Natural killer cell treated with Interleukin-12 subunit alpha and Interleukin-12 subunit beta and Interleukin-15 and Interleukin-18, amount 100 ng/mL, for 72 hours (primary cell): ENCODE data around the gene TIGD4. TPM values are rescaled to one million over a fixed set of nuclear protein-coding genes. Genes with fewer than 3 reads are reported as not detected.

Experiments
- ATAC-seq, 2 donors: fragments of 150-1000 bp; cut with Tn5 transposase in 1 of 2; sonication (Bioruptor Pico), chemical (Tn5 transposase) in 1 of 2; 2 replicates each; pipeline ENCODE4 v1.10.0; 2021
- DNase-seq: peaks from one replicate; pipeline ENCODE4 v3.0.0; 2022; ENCODE audit warnings: low spot score
- H3K27ac Mint-ChIP-seq, 2 donors: 1 replicate in 1 of 2; 2 replicates in 1 of 2; pipeline ENCODE4 v1.8.0; 2022; ENCODE audit warnings: mixed read lengths in 2 of 2, mild to moderate bottlenecking in 1 of 2, moderate library complexity in 1 of 2
- H3K27me3 Mint-ChIP-seq, 2 donors: 1 replicate in 1 of 2; 2 replicates in 1 of 2; pipeline ENCODE4 v1.8.0; 2022; ENCODE audit warnings: mixed read lengths in 2 of 2
- H3K36me3 Mint-ChIP-seq: one replicate; pipeline ENCODE4 v1.8.0; 2022; ENCODE audit warnings: mixed read lengths
- H3K4me1 Mint-ChIP-seq, 2 donors: 1 replicate in 1 of 2; 2 replicates in 1 of 2; pipeline ENCODE4 v1.8.0; 2022; ENCODE audit warnings: low read depth in 2 of 2, mixed read lengths in 2 of 2, mild to moderate bottlenecking in 1 of 2
- H3K4me3 Mint-ChIP-seq: one replicate; pipeline ENCODE4 v1.8.0; 2022; ENCODE audit warnings: mixed read lengths
- H3K9me3 Mint-ChIP-seq: 2 replicates; pipeline ENCODE4 v1.8.0; 2022; ENCODE audit warnings: mixed read lengths
- total RNA-seq, 2 donors: library from RNA; stranded (reverse); gene quantifications; one replicate each; pipeline ENCODE4 v1.2.3, GENCODE V29; 2022

The TIGD4 gene
- total RNA-seq = under 1 TPM; 0.36 to 0.45 TPM

DNA sequence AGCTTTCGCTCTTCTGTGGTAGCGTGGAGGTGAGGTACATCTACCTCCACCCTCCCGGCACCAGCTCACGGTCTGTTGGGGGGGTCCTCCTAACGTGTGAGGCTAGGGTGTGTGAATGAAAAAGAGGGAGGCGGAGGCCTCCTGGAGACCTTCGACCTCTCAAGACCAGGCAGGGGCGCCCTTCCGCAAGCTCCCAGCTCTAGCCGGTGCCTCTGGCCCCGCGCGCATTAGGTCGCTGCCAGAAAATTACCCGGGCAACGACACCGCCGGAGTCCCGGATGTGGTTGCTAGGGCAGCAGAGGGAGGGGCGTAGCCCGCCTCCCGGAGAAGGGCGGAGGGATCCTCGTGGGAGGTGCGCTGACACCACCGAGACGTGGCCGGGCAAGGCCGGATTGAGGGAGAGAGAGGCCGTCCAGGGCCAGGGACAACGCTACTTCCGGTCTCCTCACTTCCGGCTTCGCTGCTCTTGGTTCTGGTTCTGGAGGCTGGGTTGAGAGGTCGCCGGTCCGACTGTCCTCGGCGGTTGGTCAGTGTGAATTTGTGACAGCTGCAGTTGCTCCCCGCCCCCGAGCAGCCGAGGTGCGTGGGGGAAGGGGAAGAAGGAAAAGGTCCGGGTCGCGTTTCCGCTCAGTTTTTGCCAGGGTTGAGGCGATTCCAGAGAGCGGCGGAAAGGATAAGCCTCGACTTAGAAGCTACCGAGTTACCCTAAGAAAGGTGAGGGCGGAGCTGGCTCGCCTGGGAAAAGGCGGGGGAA is at the start of gene TIGD4, which contains the start of gene ARFIP1:
TSS of gene TIGD4 (minus strand) at position 218 of the 754 bp plus-strand sequence. CDS start 8,726 bp downstream, outside the sequence.
TSS of gene ARFIP1 (plus strand) at position 442 of the 754 bp plus-strand sequence. CDS start 49,680 bp downstream, outside the sequence.
- peak within 1 kb of the TSS; percentile 98 for H3K4me3 Mint-ChIP-seq
- no peaks in the 10 kb centered on the region for H3K9me3 Mint-ChIP-seq
- peaks cover 10 to 13% of the 10 kb centered on the region in 2 donors for H3K27me3 Mint-ChIP-seq
- ATAC-seq (peak; percentile 98 to 100), DNase-seq (peak; percentile 98)
- peaks cover 31 to 41% of the 10 kb centered on the region in 2 donors for H3K4me1 Mint-ChIP-seq
- no peaks in the 10 kb centered on the region for H3K36me3 Mint-ChIP-seq
- peak within 1 kb of the TSS; percentile 88 to 97 for H3K27ac Mint-ChIP-seq

- no peaks in the 10 kb centered on the region for H3K27me3 Mint-ChIP-seq
- no peaks in the 10 kb centered on the region for H3K9me3 Mint-ChIP-seq
- no peak for ATAC-seq
- H3K4me1 Mint-ChIP-seq = peaks cover 0 to 3% of the 10 kb centered on the region in 2 donors
- H3K4me3 Mint-ChIP-seq = no peak overlapping the region
- no peak overlapping the region for H3K27ac Mint-ChIP-seq
- DNase-seq = no peak
- peaks cover 12% of the 10 kb centered on the region for H3K36me3 Mint-ChIP-seq
Measured at GRCh38 chr4:152828122-152828521, 48.6 kb upstream of the TIGD4 start.

DNA sequence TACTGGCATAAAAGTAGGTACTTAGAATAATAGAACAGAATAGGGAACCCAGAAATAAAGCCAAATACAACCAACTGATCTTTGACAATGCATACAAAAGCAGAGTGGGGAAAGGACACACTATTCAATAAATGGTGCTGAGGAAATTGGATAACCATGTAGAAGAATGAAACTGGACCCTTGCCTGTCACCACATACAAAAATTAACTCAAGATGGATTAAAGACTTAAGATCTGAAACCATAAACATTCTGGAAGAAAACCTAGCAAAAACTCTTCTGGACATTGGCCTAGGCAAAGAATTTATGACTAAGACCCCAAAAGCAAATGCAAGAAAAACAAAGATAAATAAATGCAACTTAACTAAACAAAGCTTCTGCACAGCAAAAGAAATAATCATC is 45.8 kb upstream of the TIGD4 start:
- no peaks in the 10 kb centered on the region for H3K9me3 Mint-ChIP-seq
- no peak overlapping the region for H3K27ac Mint-ChIP-seq
- peaks cover 0 to 3% of the 10 kb centered on the region in 2 donors for H3K4me1 Mint-ChIP-seq
- DNase-seq (no peak), ATAC-seq (no peak)
- H3K4me3 Mint-ChIP-seq = no peak overlapping the region
- no peaks in the 10 kb centered on the region for H3K36me3 Mint-ChIP-seq
- no peaks in the 10 kb centered on the region for H3K27me3 Mint-ChIP-seq

DNA sequence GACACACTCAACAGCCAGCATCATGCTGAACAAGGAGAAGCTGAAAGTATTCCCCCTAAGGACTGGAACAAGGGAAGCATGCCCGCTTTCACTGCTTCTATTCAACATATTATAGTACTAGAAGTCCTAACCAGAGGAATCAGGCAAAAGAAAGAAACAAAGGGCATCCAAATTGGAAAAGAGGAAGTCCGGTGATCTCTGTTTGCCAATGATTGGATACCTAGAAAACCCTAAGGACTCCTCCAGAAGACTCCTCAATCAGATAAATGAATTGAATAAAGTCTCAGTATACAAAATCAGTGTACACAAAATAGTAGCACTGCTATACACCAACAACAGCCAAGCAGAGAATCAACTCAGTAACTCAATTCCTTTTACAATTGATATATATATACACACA is 45.0 kb upstream of the TIGD4 start:
- DNase-seq (no peak), ATAC-seq (no peak)
- H3K27me3 Mint-ChIP-seq = no peaks in the 10 kb centered on the region
- no peaks in the 10 kb centered on the region for H3K9me3 Mint-ChIP-seq
- H3K27ac Mint-ChIP-seq = no peak overlapping the region
- H3K4me3 Mint-ChIP-seq = no peak overlapping the region
- no peaks in the 10 kb centered on the region for H3K36me3 Mint-ChIP-seq
- H3K4me1 Mint-ChIP-seq = peaks cover 0 to 3% of the 10 kb centered on the region in 2 donors

GRCh38 chr4:152822323-152822722 is 42.8 kb upstream of the TIGD4 start:
- no peaks in the 10 kb centered on the region for H3K9me3 Mint-ChIP-seq
- DNase-seq = no peak

GRCh38 chr4:152820073-152820472 is 40.5 kb upstream of the TIGD4 start:
- H3K4me1 Mint-ChIP-seq = peaks cover 23 to 25% of the 10 kb centered on the region in 2 donors
- peaks cover 5% of the 10 kb centered on the region for H3K9me3 Mint-ChIP-seq
- H3K27me3 Mint-ChIP-seq = no peaks in the 10 kb centered on the region
- no peak for DNase-seq
- no peak overlapping the region for H3K27ac Mint-ChIP-seq
- no peak overlapping the region for H3K4me3 Mint-ChIP-seq
- H3K36me3 Mint-ChIP-seq = peaks cover 20% of the 10 kb centered on the region
- no peak for ATAC-seq

More at GRCh38 chr4:152822323-152822722, 42.8 kb upstream of the TIGD4 start:
- Mint-ChIP-seq H3K27ac (no peak overlapping the region), H3K36me3 (no peaks in the 10 kb centered on the region), H3K4me1 (peaks cover 5 to 11% of the 10 kb centered on the region in 2 donors), H3K4me3 (no peak overlapping the region), H3K27me3 (no peaks in the 10 kb centered on the region)
- no peak for ATAC-seq

DNA sequence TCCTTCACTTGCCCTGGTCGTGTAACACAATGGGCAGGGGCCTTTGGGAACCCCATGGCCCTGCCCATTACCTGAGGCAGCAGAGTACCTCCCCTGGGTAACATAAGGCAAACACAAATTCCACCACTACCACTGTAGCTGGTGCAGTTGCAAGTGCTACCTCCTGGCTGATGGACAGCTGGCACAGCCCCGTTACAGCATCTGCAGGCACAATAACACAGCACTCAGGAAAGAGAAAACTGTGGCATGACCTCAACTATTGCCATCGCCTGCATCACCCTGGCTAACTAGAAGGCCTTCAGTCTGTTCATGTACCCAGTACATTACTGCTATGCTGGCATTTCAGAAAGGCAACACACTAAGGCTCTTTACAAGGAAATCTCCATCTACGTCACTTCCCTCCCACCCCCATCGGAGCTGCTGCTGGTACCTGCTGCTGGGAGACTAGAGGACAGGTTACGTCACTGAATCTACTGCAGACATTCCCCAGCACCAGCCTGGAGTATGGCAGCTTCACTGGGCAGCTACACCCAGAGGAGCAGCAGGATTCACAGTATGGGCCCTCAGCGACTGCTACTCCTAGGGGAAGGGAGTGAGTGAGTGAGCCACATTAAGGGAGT is 39.6 kb upstream of the TIGD4 start:
- Mint-ChIP-seq H3K27me3 (no peaks in the 10 kb centered on the region), H3K9me3 (peaks cover 5% of the 10 kb centered on the region), H3K27ac (no peak overlapping the region), H3K36me3 (peaks cover 26% of the 10 kb centered on the region), H3K4me3 (no peak overlapping the region), H3K4me1 (peaks cover 27 to 29% of the 10 kb centered on the region in 2 donors)
- ATAC-seq = no peak
- DNase-seq = no peak

- Mint-ChIP-seq H3K27ac (peak overlapping the region; percentile 44 to 45), H3K36me3 (peaks cover 37% of the 10 kb centered on the region), H3K4me3 (peak overlapping the region; percentile 43), H3K9me3 (peaks cover 10% of the 10 kb centered on the region), H3K4me1 (peaks cover 29 to 32% of the 10 kb centered on the region in 2 donors), H3K27me3 (no peaks in the 10 kb centered on the region)
- DNase-seq = no peak
- no peak for ATAC-seq
Measured at GRCh38 chr4:152817331-152817730, 37.8 kb upstream of the TIGD4 start.

DNA sequence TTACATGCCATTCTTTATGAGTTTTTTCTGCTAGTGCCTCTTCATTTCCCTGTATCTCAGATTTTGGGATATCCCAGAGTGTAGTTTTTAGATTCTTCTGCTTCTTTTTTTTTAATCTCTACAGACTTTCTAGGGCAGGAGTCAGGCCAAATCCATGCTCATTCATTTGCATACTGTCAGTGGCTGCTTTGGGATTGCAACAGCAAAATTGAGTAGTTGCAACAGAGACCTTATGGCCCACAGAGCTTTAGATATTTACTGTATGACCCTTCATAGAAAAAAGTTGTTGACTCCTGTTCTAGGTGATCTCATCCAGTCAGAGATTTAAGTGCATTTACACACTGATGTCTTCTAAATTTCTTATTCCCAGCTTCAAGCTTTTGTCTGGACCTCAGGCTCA is 35.5 kb upstream of the TIGD4 start:
- DNase-seq (no peak), ATAC-seq (no peak)
- Mint-ChIP-seq H3K36me3 (peaks cover 37% of the 10 kb centered on the region), H3K4me3 (no peak overlapping the region), H3K27ac (no peak overlapping the region), H3K27me3 (no peaks in the 10 kb centered on the region), H3K4me1 (peaks cover 29 to 34% of the 10 kb centered on the region in 2 donors), H3K9me3 (peaks cover 10% of the 10 kb centered on the region)

GRCh38 chr4:152810715-152811287 is 31.3 kb upstream of the TIGD4 start:
- H3K27ac Mint-ChIP-seq = no peak overlapping the region
- peaks cover 36% of the 10 kb centered on the region in 2 donors for H3K4me1 Mint-ChIP-seq
- DNase-seq (no peak), ATAC-seq (no peak)
- no peak overlapping the region for H3K4me3 Mint-ChIP-seq
- H3K27me3 Mint-ChIP-seq = no peaks in the 10 kb centered on the region
- H3K36me3 Mint-ChIP-seq = peaks cover 24% of the 10 kb centered on the region
- peaks cover 5% of the 10 kb centered on the region for H3K9me3 Mint-ChIP-seq

DNA sequence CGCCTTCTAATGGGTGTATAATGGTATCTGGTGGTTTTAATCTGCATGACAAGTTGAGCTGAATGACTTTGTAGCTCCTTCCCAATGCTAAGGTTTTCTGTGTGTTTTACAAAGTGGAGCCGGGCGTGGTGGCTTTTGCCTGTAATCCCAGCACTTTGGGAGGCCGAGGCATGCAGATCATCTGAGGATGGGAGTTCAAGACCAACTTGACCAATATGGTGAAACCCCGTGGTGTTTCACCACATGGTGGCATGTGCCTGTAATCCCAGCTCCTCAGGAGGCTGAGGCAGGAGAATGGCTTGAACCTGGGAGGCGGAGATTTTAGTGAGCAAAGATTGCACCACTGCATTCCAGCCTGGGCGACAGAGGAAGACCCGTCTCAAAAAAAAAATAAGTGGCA is 29.1 kb upstream of the TIGD4 start:
- ATAC-seq = no peak
- H3K9me3 Mint-ChIP-seq = peaks cover 5% of the 10 kb centered on the region
- no peak overlapping the region for H3K4me3 Mint-ChIP-seq
- peaks cover 28 to 30% of the 10 kb centered on the region in 2 donors for H3K4me1 Mint-ChIP-seq
- H3K36me3 Mint-ChIP-seq = peaks cover 7% of the 10 kb centered on the region
- H3K27ac Mint-ChIP-seq = no peak overlapping the region
- no peaks in the 10 kb centered on the region for H3K27me3 Mint-ChIP-seq
- no peak for DNase-seq

GRCh38 chr4:152807294-152807829 is 27.8 kb upstream of the TIGD4 start:
- Mint-ChIP-seq H3K27me3 (no peaks in the 10 kb centered on the region), H3K9me3 (peaks cover under 1% of the 10 kb centered on the region), H3K36me3 (peaks cover under 1% of the 10 kb centered on the region), H3K4me1 (peaks cover 24 to 30% of the 10 kb centered on the region in 2 donors), H3K4me3 (peak overlapping the region; percentile 75), H3K27ac (peak overlapping the region; percentile 65 to 71)
- peak; percentile 72 to 93 for ATAC-seq
- no peak for DNase-seq

DNA sequence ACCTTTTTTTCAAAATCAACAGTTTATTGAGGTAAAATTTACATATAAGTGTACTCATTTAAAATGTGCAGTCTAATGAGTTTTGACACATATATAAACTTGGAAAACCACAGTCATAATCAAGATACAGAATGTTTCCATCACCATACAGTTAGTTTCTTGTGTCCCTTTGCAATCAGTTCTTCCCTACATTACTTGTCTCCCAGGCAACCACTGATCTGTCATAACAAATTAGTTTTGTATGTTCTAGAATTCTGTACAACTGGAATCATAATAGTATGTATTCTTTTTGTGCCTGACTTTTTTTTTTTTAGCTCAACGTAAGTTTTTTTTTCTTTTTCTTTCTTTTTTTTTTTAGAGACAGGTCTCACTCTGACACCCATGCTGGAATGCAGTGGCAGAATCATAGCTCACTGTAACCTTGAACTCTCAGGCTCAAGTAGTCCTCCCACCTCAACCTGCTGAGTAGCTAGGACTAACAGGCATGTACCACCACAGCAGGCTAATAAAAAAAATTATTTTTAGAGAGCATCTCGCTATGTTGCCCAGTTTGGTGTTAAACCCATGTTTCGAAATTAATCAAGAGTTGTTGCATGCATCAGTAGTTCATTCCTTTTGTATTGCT is 27.1 kb upstream of the TIGD4 start:
- Mint-ChIP-seq H3K27ac (peak overlapping the region in 1 of 2 donors; percentile 65), H3K4me3 (peak overlapping the region; percentile 75), H3K36me3 (no peaks in the 10 kb centered on the region), H3K27me3 (no peaks in the 10 kb centered on the region), H3K9me3 (no peaks in the 10 kb centered on the region), H3K4me1 (peaks cover 23 to 30% of the 10 kb centered on the region in 2 donors)
- ATAC-seq (no peak), DNase-seq (no peak)
